Stromal cell of bone marrow (primary cell): ENCODE results near the gene NDUFB3.
"Not testable (repeated sequence)": the region's sequence is repeated elsewhere in the genome, so short reads cannot be mapped to it uniquely, and the experiment has no call there.

Source experiments
- DNase-seq: peaks from one replicate; pipeline ENCODE4 v3.0.0-alpha.2; 2012; ENCODE audit warnings: low read depth

Gene NDUFB3

GRCh38 chr2:201071479-201072200 is at the start of gene NDUFB3, which contains the start of gene HYCC2:
Gene NDUFB3 (plus strand): TSS chr2:201072001. CDS start chr2:201078883, 6,882 bp downstream.
Gene HYCC2 (minus strand): TSS chr2:201071671. CDS start chr2:201024009, 47,662 bp downstream.
- peak; percentile 82 for DNase-seq

DNA sequence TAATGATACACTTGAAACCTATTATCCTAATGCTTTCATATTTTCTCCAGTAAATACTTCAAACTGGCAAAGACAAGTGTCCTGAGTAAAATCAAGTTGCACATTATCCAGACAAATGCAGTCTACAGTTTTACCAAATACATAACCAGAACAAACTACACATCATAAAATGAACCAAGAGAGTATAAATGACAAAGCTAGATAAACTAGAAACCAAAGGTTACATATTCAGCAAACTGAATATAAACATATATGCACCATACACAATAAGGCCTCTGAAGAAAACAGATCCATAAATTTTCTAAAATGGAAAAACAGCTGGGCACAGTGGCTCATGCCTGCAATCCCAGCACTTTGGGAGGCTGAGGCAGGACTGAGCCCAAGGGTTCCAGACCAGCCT is 47.3 kb upstream of the NDUFB3 start:
- DNase-seq, result no peak

- DNase-seq, result not testable (repeated sequence)
These were observed 37.4 kb upstream of the NDUFB3 start for GRCh38 chr2:201034355-201034754.

DNA sequence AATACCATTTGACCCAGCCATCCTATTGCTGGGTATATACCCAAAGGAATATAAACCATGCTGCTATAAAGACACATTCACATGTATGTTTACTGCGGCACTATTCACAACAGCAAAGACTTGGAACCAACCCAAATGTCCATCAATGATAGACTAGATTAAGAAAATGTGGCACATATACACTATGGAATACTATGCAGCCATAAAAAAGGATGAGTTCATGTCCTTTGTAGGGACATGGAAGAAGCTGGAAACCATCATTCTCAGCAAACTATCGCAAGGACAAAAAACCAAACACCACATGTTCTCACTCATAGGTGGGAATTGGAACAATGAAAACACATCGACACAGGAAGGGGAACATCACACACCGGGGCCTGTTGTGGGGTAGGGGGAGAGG is 33.4 kb upstream of the NDUFB3 start:
- not testable (repeated sequence) for DNase-seq

DNA sequence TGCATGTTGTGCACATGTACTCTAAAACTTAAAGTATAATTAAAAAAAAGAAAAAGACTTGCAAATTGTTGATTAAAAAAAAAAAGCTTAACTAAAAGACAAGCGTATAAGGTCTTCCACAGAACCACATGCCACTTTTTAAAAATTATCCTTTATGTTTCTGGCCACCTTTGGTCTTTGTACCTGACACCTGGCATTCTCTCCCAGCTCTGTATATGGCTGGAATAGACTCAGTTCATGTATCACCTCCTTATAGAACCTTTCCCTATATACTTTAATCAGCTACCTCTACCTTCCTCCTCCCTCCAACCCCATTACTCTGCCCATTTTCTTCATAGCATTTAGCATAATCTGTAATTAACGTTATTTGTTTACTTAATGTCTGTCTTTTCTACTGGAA is 32.9 kb upstream of the NDUFB3 start:
- no peak for DNase-seq

- DNase-seq, result no peak
These were observed 30.8 kb upstream of the NDUFB3 start for GRCh38 chr2:201040867-201041628.

- DNase-seq, result not testable (repeated sequence)
These were observed 29.4 kb upstream of the NDUFB3 start for GRCh38 chr2:201042451-201042850.

- not testable (repeated sequence) for DNase-seq
These were observed 28.8 kb upstream of the NDUFB3 start for GRCh38 chr2:201043050-201043449.

GRCh38 chr2:201046881-201047280 is 24.9 kb upstream of the NDUFB3 start:
- no peak for DNase-seq

- no peak for DNase-seq
These were observed 22.3 kb upstream of the NDUFB3 start for GRCh38 chr2:201049455-201049854.

- no peak for DNase-seq
These were observed 14.7 kb upstream of the NDUFB3 start for GRCh38 chr2:201057087-201057521.

DNA sequence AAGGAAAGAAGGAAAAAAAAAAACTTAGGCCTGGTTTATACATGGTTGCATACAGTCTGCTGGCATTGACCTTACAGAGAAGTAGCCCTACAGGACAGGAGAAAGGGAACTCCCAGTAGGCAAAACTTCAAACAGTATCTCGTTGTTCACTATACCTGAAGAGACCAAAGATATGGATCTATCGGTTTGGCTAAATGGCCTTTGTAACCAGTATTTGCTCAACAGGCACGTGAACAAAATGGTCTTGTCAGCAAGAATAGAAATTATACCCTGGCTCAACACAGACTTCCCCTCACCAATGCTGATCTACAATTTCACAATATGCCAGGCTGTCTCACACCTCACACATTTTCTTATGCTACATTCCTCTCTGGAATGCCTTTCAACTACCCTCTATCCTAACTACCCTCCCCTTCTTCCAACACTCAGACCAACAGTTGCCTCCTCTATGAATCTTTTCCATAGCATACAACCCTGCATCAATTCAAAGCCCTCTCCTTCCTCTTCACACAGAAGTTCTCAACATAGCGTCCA is 14.0 kb upstream of the NDUFB3 start:
- DNase-seq, result no peak

GRCh38 chr2:201058914-201059313 is 12.9 kb upstream of the NDUFB3 start:
- no peak for DNase-seq

- DNase-seq, result no peak
These were observed 11.6 kb upstream of the NDUFB3 start for GRCh38 chr2:201059961-201060755.

GRCh38 chr2:201063516-201063915 is 8.3 kb upstream of the NDUFB3 start:
- not testable (repeated sequence) for DNase-seq

GRCh38 chr2:201064797-201065329 is 6.9 kb upstream of the NDUFB3 start:
- no peak for DNase-seq

DNA sequence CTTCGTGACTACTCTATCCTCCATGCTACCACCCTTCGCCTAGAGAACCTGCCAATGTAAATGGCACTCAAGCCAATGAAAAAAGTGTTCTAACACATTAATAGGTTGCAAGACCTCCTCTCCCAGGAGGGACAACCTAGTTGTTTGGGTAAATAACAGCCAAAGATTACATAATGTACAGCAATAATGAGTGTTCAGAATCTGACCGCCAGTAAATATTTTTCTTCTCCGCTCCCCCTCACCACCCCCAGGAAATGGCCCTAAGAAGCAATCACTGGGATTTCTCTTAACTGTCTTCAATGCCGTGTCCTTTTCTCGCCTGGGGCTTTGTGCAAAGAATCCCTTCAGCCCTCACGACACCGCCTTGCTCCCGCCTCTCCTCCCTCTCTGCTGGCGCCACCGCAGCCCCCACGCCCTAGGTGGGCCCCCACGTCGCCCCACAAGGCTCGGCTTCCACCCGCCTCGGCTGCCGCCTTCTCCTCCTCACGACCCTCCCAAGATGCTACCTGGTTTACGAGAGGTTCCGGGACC is 788 bp upstream of the NDUFB3 start:
- no peak for DNase-seq

DNA sequence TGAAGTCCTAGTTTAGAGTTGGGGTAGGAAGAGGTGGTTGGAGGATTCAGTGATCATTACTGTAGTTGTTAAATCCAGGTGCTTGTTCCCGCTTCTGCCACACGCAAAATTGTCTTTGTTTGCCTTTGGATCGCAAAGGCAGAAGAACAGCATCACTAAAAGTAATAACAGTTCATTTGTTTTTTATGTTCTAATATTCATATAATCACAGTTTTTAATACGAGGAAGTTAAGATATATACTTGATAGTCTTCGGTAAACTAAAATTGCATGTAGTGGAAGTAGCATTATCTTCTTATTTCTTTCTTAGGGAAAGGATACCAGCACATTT is 365 bp downstream of the NDUFB3 start:
- DNase-seq, result no peak

DNA sequence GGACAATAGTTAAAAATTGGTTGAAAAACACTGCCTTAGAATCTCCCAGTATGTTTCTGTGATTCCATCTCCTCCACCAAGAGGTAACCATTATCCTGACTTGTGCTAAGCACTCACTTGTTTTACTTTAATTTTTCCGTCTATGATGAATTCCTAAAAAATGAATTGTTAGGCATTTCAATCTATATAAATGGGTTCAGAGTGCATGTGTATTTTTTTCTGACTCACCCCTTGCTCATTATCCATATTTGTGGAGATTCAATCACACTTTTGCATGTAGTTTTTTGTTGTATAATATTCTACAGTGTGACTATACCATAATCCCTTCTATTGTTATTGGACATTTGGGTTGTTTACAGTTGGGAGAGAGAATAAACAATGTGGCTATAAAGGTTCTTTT is 1.3 kb downstream of the NDUFB3 start:
- no peak for DNase-seq

- DNase-seq, result no peak
These were observed 3.2 kb downstream of the NDUFB3 start for GRCh38 chr2:201074996-201075395.

DNA sequence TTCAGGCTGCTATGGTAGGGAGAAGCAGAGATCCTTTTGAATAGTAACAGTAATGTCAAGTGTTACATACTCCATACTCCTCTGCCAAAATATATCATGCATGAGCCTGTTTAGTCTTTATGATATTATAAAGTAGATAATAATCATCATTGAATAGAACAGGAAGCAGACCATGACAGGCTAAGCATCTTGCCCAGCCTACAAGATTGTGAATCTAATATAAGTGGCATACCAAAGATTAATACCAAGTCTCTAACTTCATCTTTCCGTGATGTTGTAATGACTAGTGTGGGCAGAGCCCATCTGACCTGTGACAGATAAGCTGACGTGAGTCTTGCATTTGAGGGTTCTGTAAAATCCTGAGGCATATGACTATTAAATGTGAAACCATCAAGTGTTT is 13.1 kb downstream of the NDUFB3 start:
- no peak for DNase-seq

DNA sequence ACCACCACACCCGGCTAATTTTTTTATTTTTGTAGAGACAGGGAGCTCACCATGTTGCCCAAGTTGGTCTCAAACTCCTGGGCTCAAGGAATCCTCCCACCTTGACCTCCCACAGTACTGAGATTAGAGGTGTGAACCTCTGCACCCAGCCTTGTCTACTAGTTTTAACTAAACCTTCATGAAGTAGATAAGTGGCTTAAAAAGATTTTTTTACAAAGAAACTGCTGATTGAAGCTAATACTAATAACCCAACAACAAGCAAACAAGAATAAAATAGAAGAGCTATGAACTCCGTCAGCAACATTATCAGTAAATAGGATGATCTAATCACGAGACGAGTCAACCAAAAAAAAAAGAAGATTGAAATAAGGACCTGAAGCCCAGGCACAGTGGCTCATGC is 18.8 kb downstream of the NDUFB3 start:
- DNase-seq, result no peak
